Inflammatory macrophage (primary cell): Measurements from ENCODE around the gene EIF4G2.
A peak's percentile ranks its signal among the peaks of the same experiment; 100 is the strongest.

Experiments used
- DNase-seq, 2 donors: peaks; one replicate each; pipeline ENCODE4 v3.0.0-alpha.2; 2020 to 2022

EIF4G2 gene

DNA sequence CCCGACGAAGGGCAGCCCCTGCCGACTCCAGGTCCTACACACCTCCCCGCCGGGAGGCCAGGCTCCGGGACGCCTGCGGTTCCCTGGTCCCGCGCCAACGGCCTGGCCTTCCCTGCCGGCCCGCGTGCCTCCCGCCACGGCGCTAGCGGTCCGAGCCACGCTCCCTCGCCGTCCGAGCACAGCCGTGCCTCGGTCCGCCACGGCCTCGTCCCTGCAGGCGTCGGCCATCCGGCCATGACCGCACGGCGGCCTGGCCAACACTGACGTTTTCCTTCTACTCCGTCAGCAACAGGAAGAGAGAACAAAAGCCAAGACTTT is 532 bp downstream of the EIF4G2 start:
- DNase-seq, result no peak

DNA sequence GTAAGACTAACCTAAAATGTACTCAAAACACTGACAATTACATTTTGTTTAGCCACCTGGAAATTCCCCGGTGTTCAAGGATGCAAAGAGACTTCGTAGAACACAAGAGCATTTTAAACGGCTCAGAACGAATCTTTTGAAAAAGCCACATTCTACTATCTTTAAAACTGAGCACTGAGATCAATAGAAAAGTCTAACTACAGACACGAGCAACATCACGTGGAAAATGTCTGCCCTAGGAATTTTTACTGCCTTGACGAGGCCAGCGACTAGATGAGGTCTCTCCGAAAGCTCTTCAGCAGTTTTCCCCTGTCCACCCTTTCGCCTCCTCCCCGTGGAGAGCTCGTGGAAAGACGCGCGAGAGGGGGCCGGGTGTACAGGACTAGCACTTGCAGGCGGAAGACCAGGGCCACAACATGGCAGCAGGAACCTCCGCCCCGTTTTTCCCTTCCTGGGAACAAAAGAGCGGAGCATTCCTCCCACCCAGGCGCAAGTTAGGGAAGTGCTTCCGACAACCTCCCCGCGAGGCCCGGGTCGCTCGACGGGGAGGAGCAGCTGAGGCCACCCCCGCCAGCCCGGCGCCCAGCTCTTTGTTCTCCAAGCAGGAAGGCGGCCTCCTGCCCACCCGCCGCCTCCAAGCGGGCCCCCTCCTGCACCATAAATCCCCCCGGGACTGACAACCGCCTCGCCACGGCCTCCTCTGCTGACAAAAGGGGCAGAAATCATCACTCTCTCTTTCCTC is 1.1 kb downstream of the EIF4G2 start:
- DNase-seq, result peak; percentile 79 to 92

DNA sequence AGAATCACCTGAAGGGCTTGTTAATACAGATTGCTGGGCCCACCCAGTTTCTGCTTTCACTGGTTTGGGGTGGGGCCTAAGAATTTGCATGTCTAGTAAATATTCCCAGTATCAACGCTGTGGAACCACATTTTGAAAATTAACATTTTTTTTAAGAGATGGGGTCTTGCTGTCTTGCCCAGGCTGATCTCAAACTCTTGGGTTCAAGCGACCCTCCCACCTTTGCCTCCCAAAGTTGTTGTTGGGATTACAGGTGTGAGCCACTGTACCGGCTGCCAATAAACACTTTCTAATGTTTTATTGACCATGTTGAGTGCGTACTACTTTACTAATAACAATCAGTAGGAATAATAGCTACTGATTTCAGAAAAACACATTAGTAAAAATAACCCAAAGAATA is 2.5 kb downstream of the EIF4G2 start:
- no peak for DNase-seq

DNA sequence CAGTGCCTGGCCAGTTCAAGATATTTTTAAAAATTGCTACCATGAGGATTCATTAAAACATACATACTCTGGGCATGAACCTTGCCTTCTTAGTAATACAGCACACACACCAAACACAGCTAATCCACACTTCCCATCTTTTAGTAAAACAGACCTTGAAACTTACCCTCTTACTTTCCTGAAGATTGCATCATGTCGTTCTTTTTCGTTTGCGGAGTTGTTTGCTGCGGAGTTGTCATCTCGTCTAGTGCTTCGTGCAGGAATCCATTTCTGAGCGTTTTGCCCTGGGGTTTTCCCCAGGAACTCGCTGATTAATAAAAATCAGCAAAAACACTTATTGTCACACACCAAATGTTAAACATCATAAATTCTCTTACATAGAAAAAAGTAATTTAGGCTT is 3.0 kb downstream of the EIF4G2 start:
- DNase-seq, result no peak

DNA sequence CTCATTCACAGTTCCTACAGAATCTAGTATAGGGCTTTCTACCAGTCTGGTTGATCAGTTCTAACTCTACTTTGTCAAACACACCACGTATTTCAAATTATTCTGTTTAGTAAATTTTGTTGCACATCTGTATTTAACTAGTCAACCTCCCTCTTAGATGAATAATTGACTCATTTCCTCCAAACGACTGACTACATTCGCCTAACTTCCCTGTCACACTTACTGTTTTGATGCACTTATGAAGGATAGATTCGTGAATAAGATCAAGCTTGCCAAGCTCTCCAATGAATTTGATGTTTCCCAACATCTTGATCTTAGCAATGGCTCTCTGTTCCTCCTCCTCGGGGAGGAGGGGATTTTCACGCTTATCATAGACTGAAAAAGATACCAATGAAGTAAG is 5.0 kb downstream of the EIF4G2 start:
- DNase-seq, result no peak

DNA sequence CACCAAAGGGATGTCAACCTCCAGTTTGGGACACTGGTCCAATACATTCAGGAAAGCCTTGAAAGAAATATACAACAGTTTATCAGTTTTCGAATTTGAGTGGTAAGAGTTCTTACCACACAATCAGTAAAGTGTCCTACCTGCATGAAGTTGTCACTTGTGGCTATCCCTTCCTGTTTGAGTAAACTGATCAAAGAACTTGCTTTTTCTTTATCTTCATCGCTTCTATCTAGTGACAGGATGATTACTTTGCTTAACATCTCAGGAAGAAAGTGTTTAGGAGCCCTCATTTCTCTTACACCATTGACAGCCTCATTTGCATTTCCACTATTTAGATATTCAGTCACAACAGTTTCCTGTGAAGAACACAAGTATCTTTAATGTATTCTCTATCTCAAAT is 8.4 kb downstream of the EIF4G2 start:
- no peak for DNase-seq

DNA sequence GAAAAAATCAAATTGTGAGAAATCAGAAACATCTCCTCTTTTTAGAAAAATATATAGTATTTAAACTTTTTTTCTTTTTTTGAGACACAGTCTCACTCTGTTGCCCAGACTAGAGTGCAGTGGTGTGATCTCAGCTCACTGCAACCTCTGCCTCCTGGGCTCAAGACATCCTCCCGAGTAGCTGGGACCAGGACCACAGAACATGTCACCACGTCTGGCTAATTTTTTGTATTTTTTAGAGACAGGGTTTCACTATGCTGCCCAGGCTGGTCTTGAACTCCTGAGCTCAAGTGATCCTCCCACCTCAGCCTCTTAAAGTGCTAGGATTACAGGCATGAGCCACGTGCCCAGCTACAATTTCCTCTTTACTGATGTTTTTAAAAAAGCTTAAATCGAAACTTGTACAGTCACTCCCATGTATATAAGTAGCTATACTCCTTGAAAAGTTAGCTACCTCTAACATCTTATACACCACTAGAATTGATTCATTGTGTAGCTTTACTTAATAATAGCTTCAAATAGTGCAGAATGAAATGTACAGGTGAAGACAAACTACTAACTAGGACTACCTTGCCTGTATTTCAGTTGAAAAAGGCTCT is 10.3 kb downstream of the EIF4G2 start:
- peak; percentile 43 to 53 for DNase-seq

DNA sequence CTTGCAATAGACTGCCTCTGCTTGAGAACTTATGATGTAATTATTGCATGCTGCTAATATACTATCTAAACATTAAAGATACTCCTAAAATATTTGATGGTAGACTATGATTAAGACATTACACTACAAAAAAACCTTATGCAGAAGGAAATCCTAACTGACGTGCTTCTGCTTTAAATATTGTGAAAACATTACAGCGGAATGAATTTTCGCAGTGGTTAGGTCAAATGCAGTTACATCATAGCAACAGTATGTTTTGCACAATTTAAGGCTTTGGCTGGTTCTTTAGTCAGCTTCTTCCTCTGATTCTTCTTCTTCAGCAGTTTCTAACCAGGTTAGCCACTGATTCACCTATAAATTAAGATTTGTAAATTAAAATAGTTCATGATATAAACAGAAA is 11.2 kb downstream of the EIF4G2 start:
- DNase-seq, result peak; percentile 77 to 91

DNA sequence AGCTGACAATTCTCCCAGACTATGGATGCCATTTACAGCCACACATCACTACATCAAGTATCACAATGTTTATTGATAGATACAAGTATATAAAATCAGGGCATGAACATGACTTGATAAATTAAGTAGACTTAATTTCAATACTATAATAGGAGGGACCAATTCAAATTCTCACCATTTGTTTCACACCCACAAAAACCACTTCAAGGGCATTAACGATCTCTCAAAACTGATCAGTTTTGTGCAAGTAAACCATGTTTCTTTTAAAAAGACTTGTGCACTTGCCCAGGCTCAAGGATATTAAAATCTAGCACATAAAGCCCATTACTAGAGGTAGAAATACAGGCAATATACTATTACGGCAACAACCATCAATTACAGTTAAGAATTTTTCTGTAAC is 11.7 kb downstream of the EIF4G2 start:
- DNase-seq, result no peak

DNA sequence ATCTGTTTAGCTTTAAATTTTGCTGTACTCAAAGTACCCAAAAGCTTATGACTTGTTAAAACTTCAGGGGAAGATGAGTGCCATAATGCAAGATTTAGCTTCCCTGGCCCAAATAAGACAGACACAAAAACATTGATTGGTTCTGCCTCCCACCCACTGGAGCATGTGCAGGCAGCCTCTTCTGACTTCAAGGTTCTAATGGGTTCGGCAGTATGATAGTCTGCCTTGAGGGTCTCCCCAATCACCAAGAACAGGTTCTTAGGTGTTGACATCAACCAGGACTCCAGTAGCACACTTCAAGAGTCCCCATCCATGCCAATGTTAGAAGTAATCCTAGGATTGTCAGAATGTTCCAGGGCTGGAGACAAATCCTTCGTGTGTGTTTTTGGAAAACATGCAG is 12.5 kb downstream of the EIF4G2 start:
- no peak for DNase-seq

DNA sequence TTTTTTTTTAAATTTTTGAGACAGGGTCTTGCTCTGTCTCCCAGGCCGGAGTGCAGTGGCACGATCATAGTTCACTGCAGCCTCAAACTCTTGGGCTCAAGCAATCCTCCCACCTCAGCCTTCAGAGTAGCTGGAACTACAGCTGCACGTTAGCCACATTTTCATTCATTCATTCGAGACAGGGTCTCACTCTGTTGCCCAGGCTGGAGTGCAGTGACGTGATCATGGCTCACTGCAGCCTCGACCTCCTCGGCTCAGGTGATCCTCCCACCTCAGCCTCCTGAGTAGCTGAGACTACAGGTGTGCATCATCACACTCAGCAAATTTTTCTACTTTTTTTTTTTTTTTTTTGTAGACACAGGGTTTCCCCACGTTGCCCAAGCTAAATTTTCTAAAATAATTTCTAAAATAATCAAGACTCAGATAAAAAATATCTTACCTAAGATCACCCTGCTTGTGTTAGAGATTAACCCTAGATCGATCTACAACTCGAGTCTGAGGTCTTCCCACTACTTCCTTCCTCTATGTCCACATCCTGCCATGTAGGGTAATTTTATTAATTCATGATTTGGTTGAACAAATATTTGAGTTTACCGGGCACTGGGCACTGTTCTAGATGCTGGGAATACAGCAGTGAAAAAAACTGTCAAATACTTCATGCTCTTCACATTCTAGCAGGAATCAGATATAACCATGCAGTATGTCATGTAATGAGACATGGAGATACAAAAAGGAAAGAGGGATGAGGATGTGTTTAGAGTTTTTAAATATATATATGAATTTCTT is 15.1 kb downstream of the EIF4G2 start:
- no peak for DNase-seq

DNA sequence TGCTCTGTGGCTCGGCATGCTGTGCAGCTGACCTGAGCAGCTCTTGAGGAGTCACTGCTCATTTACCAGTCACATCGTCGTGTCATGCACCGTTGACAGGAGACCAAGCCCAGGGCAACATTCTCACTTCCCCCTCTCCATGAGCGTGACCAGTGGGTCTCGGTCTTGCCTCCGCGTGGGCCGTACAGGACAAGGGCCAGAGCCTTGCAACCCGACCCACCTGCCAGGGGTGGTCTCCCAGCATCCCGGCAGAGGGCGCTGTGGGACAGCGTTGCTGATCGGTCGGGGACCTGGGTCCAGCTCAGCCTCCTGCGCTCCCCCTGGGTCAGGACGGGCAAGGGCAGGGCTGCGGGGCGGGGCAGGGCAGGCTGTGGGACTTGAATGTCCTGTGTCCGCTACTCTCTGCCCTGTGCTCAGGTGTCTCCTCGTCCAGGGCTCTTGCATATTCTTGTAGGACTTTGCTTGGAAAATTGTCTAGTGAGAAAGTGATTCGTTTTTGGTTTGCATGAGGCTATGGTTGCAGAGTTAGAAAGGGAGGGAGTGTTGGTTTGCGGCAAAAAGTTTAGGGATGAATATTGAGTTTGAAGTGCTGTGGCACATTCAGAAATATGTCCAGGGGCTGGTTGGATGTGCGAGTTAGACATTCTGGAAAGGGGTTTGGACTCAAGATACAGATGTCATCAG is 16.2 kb downstream of the EIF4G2 start:
- peak; percentile 77 to 83 for DNase-seq

DNA sequence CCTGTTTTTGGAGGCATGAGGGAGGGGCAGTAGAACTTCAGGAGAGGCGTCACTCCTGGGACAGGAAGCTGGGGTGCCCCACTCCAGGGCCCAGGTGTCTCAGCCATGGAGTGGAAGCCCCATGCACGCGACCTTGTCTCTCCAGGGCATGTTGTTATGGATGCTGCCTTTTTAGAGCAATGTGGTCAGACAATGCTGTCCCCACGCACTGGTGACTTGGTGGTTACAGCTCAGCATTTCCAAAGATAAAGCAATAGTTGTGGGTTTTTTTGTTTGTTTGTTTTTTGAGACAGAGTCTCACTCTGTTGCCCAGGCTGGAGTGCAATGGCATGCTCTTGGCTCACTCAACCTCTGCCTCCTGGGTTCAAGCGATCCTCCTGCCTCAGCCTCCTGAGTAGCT is 22.3 kb downstream of the EIF4G2 start:
- peak; percentile 45 to 67 for DNase-seq

DNA sequence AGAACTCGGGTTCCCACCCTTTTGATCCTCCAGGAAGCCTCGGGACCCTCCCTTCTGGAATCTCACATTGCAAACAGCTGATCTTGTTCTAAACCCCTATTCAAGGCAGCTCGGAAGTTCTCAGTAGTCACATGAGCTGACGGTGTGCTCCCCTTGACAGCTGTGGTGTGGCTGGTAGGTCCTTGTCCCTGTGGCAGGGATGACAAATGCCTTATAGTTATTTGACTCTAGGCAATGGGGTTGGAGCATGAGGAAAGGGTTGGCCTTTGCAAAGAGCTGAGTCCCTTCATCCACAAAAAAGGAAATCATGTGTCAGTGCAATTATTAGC is 23.6 kb downstream of the EIF4G2 start:
- DNase-seq, result no peak

DNA sequence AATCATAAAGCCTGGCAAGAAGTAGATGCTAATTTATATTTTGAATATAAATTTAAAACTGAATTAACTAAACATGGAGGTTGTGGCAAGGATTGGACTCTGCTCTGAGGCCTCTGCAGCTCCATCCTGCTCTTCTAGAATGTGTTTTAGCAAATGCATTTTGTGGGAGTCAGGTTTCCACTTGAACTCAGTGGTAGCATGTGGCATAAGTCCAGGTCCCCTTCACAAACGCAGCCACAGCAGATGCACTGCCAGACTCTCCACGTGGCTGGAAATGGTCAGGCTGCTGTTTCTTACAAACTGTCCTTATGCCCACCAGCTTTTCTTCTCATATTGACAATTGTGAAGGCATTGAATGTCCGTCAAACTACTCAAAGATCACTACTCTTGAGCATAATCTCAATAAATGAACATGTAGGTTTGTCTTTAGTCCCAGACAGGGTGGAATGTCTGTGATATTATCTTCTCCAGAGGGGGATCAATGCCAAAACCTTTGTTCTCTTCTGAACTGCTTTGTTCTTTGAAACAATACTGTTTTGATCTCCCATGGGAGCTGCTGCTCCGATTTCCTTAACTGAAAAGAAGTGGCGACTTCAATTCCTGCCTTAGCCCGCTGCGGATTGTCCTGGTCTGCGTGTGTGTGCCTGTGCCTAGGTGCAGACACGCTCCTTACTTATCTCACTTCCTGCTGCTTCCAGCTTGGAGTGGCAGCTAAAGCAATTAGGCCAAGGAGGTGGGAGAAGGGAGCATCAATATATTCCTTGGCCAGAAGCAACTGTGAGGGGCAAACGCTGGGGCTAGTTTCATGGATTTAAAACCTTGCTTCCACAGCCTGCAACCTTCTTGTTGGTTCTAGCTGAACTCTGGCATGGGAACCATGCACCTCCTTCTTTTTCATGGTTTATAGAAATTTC is 24.2 kb downstream of the EIF4G2 start:
- DNase-seq, result no peak

DNA sequence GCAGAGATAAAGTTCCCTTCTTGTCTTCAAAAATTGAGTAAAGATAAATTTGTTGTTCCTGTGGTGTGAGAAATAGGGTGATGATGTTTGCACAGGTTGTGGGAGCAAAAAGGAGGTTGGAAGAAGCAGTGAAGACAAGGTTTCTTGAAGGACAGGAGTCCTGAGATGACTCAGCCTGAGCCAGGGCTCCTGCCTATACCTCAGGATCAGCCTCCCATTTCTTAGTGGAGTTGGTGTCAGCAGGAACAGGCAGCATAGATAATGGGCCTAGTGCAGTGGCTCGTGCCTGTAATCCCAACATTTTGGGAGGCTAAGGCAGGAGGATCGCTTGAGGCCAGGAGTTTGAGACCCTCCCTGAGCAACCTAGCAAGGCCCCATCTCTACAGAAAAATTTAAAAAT is 28.7 kb downstream of the EIF4G2 start:
- no peak for DNase-seq

DNA sequence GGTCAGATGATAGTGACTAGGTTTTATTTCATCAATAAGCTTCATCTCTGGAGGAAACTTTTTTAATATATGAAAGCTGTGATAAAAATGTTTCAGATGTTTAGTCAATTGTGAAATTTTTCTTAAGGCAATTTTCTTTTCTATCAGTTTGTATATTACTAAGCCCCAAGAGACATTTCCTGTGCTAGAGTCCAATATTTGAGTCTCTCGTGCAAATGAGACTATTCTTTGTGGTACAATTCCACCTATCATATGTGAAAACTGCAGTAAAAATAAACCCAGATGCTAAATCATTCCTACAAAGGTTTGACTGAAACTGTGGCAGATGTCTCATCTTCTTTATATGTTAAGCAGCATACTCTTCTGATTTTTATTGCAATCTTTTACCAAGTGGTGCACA is 29.6 kb downstream of the EIF4G2 start:
- no peak for DNase-seq

DNA sequence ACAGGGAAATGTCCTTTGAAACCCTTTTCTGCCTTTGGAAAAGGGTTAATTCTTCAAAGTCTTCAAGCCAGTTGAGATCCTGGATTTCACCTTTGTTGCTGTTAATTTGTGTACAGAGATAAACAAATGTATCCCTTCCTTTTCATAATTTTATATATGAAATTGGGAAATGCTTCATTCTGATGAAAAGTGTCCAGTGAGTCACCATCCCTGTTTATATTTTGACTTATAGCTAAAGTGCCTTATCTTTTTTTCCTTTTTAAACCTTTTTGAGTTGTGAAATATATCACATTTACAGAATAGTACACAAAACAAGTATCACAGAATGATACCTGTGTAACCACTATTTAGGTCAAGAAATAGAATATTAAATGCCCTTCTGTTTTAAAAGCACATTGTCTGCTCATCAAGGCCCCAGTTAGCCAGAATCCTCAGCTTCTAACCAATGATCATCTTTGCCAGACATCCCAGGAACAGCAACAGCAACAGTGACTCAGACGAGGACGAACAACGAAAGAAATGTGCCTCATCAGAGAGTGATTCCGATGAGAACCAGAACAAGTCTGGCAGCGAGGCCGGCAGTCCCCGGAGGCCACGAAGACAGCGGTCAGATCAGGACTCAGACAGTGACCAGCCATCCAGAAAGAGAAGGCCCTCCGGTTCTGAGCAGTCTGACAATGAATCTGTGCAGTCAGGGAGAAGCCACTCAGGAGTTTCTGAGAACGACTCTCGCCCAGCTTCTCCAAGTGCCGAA is 30.3 kb downstream of the EIF4G2 start:
- no peak for DNase-seq

DNA sequence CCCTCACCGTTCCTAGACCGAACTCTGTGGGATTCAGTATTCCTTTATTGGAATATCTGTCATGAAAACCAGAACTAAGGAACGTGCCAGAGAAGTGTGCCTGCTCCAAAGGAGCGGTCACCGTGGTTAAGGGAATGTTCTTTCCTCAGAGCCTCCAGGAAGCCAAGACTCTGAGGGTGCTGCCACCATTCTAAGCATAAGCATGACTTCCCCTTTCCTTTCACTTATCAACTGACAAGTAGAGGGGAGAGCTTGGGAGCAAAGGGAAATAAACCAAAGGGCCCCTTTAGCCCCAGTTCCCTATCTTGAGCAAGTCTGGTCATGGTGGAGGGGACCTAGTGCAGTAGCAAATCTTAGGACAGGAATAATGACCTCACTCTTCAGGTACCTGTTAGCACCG is 30.9 kb downstream of the EIF4G2 start:
- peak; percentile 37 to 46 for DNase-seq

DNA sequence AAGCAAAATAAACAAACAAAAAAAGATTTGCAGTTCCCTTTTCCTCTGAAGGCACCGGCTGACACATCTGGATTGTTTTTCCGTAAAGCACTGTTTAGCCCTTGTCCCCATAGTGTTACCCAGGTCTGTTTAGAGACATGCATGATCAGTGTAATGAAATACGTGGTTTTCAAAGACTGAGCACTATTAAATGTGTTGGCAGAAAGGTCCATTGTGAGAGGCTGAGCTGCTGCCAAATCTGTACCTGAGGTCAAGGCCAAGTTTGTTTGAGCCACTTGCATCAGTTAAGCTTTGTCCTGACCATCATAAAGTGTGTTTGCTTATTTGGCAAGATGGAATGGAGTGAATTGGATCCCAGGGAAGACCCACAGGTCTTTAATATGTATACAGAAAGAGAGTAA is 31.3 kb downstream of the EIF4G2 start:
- no peak for DNase-seq

DNA sequence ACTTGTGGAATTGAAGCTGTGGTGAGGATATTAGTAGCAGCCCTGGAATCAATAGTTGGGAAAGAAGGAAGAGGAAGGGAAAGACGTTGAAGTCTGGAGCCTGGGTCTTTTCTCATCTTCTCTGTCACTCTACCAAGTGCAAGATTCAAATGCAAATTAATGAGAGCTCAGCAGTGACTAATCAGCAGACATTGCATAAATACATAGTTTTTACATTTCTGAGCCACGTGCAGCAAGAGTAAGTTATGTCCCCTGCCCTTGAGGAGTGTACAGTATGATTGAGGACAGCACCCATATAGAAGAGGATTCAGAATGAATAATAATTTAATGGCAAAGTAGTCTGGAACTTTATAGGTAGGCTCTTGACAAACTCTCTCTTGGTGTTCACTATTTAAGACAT is 33.9 kb downstream of the EIF4G2 start:
- no peak for DNase-seq

DNA sequence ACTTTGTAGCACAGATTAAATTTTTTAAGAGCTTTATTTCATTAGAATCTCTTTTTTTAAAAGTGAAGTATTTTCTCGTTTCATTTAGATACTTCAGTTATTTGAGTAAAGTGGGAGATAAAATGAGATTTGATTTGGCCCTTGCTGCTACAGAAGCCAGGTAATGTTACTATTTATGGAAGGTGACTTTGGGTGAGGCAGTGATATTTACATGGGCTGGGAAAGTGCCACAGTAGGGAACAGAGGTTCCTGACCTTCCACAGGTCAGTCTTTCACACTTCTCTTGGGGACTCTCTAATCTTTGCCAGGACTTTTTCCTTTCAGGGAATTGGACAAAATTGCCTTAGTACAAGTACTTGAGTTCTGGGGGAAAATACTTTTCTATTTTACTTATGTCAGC is 37.3 kb downstream of the EIF4G2 start:
- DNase-seq, result no peak
